Adipose tissue (tissue), 3 donors: ENCODE measurements around the gene ATP6V0E2. TPM values are rescaled to one million over a fixed set of nuclear protein-coding genes. Genes with fewer than 3 reads are reported as not detected.

Source experiments
- H3K27ac ChIP-seq: one replicate; pipeline ENCODE4 v1.5.1; 2013; ENCODE audit warnings: low read depth, low read length
- WGBS, 3 donors: extraction: QIAGEN DNeasy Blood & Tissue Kit; methylation state at CpG; one replicate each; pipeline ENCODE4 v1.1.7; 2013; 5-methylcytosine and 5-hydroxymethylcytosine counted together
- polyA plus RNA-seq, 3 donors: library from polyadenylated mRNA; stranded (reverse); fragments of 200-250 nt; gene quantifications; one replicate each; pipeline ENCODE4 v1.2.3, GENCODE V29; 2013
- donor health status: healthy with polysubstance abuse.
- donor health status: Bipolar disorder and iron deficiency.
- donor health status: healthy.

ATP6V0E2 gene
- polyA plus RNA-seq, 3 donors = 15.2 to 31.9 (median 18.0) TPM

GRCh38 chr7:149871576-149871975 is 2.2 kb upstream of the ATP6V0E2 start:
- WGBS, 3 donors = 97 to 100% (median 98%) methylated on average over 1 of the region's 1 CpG
- H3K27ac ChIP-seq = no peak overlapping the region

- no peak overlapping the region for H3K27ac ChIP-seq
These were observed 1.2 kb upstream of the ATP6V0E2 start for GRCh38 chr7:149872419-149873073.

GRCh38 chr7:149873970-149874643 is 338 bp downstream of the ATP6V0E2 start:
- 7 to 9% (median 8%) methylated on average over 42 to 46 of the region's 46 CpGs for WGBS, 3 donors
- no peak overlapping the region for H3K27ac ChIP-seq

More at GRCh38 chr7:149872419-149873073, 1.2 kb upstream of the ATP6V0E2 start:
- 17 to 23% (median 23%) methylated on average over 13 of the region's 13 CpGs for WGBS, 3 donors

- no peak overlapping the region for H3K27ac ChIP-seq
- WGBS, 3 donors = 47 to 87% (median 80%) methylated on average over 8 of the region's 8 CpGs
These were observed 867 bp downstream of the ATP6V0E2 start for GRCh38 chr7:149874644-149875028.

- no peak overlapping the region for H3K27ac ChIP-seq
- WGBS, 3 donors = 95 to 97% (median 96%) methylated on average over 4 of the region's 4 CpGs
These were observed 1.6 kb downstream of the ATP6V0E2 start for GRCh38 chr7:149875396-149875795.

- H3K27ac ChIP-seq = no peak overlapping the region
- WGBS, 3 donors = 87 to 94% (median 91%) methylated on average over 16 of the region's 16 CpGs
These were observed 4.2 kb downstream of the ATP6V0E2 start for GRCh38 chr7:149877890-149878522.

DNA sequence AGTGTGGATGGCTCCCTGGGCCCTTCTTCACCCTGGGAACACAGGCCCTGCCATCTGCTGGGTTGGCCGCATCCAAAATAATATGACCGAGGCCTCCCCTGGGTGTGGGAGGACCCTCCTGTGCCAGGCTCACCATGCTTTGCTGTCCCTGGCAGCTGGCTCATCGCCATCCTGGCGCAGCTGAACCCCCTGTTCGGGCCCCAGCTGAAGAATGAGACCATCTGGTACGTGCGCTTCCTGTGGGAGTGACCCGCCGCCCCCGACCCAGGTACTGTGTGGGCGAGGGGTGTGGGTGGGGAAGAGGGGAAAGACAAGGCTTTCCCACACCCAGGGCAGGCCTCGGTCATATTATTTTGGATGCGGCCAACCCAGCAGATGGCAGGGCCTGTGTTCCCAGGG is 4.8 kb downstream of the ATP6V0E2 start:
- whole genome bisulfite sequencing, 3 donors = 80 to 84% (median 81%) methylated on average over 11 to 13 of the region's 13 CpGs

GRCh38 chr7:149879271-149879743 is 5.5 kb downstream of the ATP6V0E2 start:
- WGBS, 3 donors = 78 to 85% (median 84%) methylated on average over 14 of the region's 14 CpGs

More for the DNA sequence above, 4.8 kb downstream of the ATP6V0E2 start:
- no peak overlapping the region for H3K27ac ChIP-seq

DNA sequence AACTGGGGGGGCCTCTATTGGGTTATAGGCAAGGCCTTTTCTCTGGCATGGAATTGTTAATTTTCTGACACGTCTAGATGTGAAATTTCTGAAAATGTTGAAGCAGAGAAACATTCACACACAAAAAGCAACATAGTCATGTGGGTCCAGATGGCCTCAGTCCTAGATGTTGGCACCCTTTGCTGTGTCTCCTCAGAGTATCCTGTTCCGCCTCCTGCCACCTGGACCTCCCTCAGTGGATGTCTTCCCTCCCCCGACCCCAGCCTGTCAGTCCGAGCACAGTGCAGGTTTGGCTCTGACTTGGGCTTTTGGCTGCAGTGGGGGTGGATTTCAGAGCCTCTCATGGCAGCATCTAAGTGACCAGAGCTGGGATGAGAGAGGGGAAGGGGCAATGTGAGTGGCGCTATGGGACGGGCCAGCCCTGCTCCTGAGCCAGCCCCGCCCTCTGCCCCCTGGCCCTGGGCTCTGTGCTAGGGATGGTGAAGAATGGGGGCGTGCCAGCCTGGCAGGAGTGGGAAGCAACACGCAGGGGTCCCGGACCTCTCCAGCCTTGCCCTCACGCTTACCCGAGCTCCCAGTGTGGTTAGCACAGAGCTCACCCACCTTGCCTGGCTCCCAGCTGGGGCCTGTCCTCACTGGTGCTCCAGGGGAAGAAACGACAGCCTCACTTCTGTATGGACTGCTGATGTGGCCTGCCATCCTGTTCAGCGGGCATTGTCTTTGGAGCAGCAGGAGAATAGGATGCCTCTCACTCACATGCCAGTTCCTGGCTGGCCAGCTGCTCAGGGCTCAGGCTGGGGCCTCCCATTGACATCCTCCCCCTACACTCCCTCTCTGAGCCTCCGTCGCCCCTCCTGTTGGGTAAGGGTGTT is 6.2 kb downstream of the ATP6V0E2 start:
- WGBS, 3 donors = 91 to 94% (median 91%) methylated on average over 16 of the region's 16 CpGs

More at GRCh38 chr7:149879271-149879743, 5.5 kb downstream of the ATP6V0E2 start:
- no peak overlapping the region for H3K27ac ChIP-seq

DNA sequence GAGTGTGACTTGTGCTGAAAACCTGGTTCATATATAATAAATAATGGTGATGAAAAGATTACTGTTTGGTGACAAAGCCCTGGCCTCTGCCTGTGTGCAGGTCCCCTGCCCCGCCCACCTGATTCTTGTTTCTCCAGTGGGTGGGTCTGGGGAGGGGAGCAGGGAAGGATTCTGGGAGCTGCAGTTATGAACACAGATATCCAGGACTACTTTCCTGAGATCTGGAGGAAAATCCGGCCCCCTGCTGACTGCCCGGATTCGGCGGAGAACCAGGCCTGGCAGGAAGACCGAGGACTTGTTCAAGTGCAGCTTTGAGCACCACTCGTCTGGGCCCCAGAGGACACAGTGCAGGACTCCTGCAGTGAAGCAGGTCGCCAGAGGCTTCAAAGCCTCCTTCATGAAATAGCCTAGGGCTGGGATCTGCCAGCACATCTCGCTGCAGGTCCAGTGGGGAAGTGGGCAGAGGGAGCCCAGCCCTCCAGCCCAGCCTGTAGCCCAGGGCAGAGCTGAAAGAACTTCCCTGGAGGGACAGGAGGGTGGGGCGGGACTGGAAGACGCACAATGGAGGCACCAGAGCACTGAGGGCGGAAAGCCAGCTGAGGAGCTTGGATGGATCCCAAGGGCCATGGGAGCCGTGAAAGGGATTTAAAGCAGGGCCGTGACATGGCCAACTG is 7.0 kb downstream of the ATP6V0E2 start:
- 66 to 82% (median 72%) methylated on average over 14 of the region's 14 CpGs for WGBS, 3 donors
- no peak overlapping the region for H3K27ac ChIP-seq

More for the DNA sequence above, 6.2 kb downstream of the ATP6V0E2 start:
- no peak overlapping the region for H3K27ac ChIP-seq

DNA sequence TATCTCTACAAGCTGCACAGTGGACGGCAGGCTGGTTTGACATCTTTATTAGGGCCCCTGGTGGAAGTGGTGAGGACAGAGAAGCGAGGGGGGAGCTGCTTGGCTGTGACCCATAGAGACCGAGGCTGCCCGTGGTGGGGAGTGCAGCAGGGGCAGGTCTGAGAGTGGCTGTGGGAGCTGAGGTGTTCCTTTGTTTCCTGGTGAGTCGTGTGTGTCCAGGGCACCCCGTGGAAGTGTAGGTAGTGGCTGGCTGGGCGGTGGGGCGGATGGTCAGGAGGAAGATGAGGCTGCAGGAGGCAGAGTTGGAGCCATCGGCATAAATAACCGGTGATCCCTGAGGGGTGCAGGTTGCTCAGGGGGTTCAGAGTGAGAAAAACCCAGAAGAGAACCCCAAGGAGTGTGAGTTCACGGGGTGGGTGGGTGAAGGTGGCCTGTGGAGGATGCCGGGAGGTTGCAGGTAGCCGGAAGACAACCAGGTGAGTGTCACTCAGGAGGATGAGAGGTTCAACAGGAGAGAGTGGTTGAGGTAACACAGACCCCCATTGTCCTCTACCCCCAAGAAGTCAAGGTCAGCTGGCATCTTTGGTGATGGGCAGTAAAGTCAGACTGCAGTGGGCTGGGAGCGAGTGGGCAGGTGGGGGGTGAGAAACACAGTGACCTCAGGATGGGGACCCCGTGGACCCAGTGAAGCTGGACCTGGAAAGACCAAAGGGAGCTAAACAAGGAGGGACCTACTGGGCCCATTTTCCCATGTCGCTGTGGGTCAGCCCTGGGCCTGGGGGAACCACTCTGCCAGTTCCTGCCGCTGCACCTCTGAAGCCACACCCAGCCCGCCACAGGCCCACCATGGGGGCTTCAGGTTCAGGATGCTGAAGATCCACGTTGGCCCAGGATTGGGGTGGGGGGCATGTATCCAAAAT is 7.8 kb downstream of the ATP6V0E2 start:
- H3K27ac ChIP-seq = no peak overlapping the region
- WGBS, 3 donors = 76 to 85% (median 78%) methylated on average over 19 of the region's 19 CpGs

DNA sequence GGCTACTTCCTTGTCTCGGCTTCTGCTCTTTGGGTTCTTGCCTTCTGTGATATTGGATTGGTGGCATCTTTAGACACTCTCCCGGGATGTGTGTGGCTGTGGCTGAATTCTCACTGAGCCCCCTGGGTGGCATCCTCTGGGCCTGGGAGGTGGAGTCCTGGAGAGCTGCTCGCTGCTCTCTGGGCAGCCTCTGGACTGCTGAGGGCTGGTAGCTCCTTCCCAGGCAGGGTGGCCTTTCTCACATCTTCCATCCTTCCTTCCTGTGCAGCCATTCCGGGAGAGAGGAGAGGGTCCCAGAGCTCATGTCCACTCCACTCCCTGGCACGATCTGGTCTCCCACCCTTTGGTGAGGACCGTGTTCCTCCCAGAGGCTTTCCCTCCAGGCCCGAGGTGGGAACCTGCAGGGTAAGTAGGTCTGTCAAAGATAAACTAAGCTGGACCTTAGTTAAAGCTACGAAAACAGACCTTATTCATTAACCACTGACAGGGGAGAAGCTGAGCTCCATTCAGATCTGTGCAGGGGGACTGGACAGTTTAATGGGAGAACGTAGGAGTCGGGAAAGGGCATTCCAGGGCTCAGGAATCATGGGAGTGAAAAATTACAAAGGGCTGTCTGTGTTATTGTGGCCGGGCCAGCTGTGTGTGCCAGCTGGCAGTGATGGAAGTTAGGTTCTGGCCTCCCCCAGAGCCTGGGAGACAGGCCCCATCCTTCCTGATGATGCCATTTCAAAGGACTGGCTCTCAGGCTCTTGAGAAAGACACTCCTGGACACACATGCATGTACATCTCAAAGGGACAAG is 8.7 kb downstream of the ATP6V0E2 start:
- no peak overlapping the region for H3K27ac ChIP-seq
- WGBS, 3 donors = 68 to 74% (median 69%) methylated on average over 11 of the region's 11 CpGs

DNA sequence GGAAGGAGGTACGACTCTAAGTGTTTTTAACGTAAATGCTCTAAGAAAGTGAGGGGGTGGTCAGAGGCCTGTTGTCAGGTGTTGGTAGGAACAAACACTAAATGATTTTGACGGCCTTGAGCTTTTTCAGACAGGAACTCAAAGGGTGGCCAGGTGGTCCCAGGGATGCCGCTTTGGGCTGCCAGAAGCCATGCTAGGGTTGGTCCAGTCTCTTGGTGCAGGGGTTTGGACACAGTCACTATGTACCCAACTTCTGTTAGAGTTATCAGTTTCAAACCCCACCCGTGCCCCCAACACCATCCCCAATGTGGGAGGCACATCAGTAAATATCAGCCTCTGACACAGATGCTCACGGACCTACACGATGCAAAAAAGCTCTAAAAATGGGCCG is 9.3 kb downstream of the ATP6V0E2 start:
- WGBS, 3 donors = 49 to 60% (median 57%) methylated on average over 8 of the region's 8 CpGs
- no peak overlapping the region for H3K27ac ChIP-seq

- 26 to 34% (median 32%) methylated on average over 12 of the region's 12 CpGs for WGBS, 3 donors
These were observed 9.7 kb downstream of the ATP6V0E2 start for GRCh38 chr7:149883452-149883861.

DNA sequence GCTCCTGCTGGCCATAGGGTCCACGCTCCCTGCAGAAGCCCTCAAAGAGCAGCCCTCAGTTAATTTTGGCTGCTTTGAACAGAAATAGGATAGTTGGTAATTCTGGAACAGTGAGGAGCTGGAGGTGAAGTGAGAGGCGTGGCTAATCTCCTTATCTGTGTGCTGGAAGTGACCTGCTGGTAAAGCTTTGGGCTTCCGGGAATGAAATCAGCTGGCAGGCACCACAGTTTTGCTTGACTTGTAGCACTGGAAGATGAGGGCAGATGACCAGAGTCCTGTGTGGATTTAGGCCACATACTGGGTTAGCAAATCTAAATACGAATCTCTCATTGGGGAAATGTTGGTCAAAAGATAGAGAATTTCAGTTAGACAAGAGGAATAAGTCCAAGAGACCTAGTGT is 10.2 kb downstream of the ATP6V0E2 start:
- no peak overlapping the region for H3K27ac ChIP-seq
- WGBS, 3 donors = 32 to 71% (median 67%) methylated on average over 4 of the region's 4 CpGs

More at GRCh38 chr7:149883452-149883861, 9.7 kb downstream of the ATP6V0E2 start:
- H3K27ac ChIP-seq = no peak overlapping the region

GRCh38 chr7:149884541-149884940 is 10.8 kb downstream of the ATP6V0E2 start:
- H3K27ac ChIP-seq = no peak overlapping the region
- WGBS, 3 donors = 63 to 69% (median 69%) methylated on average over 2 of the region's 2 CpGs
